ENCODE measurements around the gene CPA3.

CPA3 gene, protein sequence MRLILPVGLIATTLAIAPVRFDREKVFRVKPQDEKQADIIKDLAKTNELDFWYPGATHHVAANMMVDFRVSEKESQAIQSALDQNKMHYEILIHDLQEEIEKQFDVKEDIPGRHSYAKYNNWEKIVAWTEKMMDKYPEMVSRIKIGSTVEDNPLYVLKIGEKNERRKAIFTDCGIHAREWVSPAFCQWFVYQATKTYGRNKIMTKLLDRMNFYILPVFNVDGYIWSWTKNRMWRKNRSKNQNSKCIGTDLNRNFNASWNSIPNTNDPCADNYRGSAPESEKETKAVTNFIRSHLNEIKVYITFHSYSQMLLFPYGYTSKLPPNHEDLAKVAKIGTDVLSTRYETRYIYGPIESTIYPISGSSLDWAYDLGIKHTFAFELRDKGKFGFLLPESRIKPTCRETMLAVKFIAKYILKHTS

DNA sequence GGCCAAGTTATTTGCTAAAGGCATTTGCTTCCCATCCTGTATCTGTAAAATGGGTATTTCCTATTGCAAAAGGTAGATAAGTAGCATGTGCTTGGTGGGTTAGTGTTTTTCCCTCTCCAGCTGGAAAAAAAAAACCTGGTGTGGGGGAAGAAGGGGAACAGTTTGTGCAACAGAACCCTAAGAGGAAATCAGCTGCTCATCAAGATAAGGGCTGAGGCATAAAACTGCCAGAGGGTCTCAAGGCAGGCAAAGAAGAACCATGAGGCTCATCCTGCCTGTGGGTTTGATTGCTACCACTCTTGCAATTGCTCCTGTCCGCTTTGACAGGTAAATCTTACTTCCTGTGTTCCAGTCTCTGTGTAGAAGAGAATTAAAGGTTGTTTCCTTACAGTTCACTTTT is at the start of gene CPA3:
Gene CPA3, plus strand, starts transcription at position 248 of the 400 bp plus-strand sequence. Its CDS starts 12 bp downstream, at position 260.
- no peak for DNase-seq (ENCODE audit: extremely low read depth in 1 of 2, low read depth in 1 of 2)

- DNase-seq (ENCODE audit: extremely low read depth in 1 of 2, low read depth in 1 of 2): no peak
These were observed 49.6 kb upstream of the CPA3 start for GRCh38 chr3:148815316-148816110.

DNA sequence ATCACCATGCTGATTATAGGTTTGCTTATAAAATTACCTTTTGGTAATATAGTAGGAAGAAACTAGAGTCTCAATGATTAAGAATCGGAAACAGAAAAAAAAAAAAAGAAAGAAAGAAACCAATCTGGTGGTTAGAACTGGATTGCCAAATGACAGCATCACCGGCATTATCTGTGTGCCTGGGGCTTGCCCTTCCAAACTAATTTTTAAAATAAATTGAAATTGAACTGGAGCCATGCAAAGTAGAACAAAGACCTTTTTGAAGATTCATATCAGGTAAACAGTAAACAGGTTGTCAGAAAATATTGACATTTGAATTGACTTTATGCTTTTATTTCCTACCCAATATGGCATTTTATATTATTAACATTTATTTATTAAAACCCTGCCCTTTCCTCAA is 48.7 kb upstream of the CPA3 start:
- DNase-seq (ENCODE audit: extremely low read depth in 1 of 2, low read depth in 1 of 2): no peak

- DNase-seq (ENCODE audit: extremely low read depth in 1 of 2, low read depth in 1 of 2): no peak
These were observed 48.0 kb upstream of the CPA3 start for GRCh38 chr3:148816981-148817525.

- DNase-seq (ENCODE audit: extremely low read depth in 1 of 2, low read depth in 1 of 2): no peak
These were observed 44.5 kb upstream of the CPA3 start for GRCh38 chr3:148820361-148821245.

DNA sequence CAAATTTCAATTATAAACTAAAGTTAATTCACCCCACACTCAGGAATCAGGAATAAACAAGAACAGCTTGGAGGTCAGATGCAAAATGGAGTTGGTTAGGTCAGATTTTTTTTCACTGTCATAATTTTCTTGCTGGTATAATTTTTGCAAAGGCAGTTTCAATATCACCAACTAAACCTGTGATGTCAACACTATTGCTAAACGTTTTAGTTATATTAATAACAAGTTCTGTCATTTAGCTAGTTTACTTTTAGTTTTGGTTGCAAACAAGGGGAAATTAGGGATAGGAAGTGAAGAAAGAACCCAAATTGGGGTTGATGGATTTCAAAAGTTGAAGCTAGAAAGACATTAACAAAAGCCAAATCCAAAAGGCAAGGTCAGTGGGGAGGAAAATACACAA is 42.1 kb upstream of the CPA3 start:
- no peak for DNase-seq (ENCODE audit: extremely low read depth in 1 of 2, low read depth in 1 of 2)

DNA sequence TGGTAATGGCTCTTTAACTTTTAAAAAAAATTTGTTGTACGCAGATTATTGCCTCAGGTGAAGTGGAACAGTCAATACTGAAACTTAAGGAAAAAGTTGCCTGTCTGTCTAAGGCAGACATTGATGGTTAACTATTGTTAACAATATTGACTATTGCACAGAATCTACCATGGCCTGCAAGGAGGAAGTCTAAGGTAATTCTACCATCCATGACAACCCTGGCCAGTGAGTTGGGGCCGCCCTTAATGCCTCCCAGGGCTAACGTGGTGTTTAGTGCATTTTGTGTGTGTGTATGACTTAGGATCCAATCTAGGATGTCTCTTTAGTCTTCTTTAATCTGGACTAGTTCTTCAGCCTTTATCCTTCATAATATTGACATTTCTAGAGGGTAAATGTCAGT is 39.6 kb upstream of the CPA3 start:
- DNase-seq (ENCODE audit: extremely low read depth in 1 of 2, low read depth in 1 of 2): no peak

DNA sequence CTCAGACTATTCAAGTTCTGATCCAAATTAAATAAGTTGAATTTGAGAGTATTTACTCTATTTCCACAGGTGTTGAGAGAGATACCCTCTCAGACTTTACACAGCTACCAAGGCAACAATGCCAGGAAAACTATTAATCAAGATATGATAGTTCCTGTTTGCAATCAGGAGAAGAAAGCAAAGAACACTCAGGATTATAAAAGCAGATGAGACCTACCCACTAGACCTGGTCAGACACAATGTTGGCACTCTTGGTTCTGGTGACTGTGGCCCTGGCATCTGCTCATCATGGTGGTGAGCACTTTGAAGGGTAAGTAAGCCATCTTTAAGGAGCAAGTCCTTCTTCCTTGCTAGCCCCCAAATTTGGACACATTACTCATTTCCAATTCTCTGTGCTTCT is 37.5 kb upstream of the CPA3 start, which contains the start of gene CPB1:
Gene CPB1, plus strand, starts transcription at position 227 of the 400 bp plus-strand sequence. Its CDS starts 13 bp downstream, at position 240.
- DNase-seq (ENCODE audit: extremely low read depth in 1 of 2, low read depth in 1 of 2): no peak

DNA sequence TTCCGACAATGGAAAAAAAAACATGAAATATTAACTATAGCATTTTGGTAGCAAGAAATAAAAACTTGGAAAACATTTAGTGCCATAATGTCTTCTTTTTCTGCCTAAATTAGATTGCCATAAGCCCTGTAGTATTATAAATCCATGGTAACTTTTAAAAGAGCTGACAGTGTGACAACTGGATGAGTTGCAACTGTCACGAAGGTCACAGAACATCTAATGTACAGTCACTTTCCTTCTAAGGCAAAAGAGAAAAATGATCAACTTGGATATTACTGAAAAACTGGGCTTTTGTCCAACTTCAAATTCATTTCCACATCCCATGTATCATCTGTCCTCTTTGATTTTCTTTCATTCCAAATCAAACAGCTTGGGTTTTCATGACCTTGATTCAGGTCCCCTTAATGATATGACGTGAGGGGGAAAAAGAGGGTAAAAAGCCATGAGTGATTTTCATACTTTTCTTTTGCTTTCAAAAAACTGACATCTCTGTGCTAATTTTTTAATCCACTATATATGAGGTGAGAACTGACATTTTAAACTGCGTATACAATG is 36.9 kb upstream of the CPA3 start:
- no peak for DNase-seq (ENCODE audit: extremely low read depth in 1 of 2, low read depth in 1 of 2)

- DNase-seq (ENCODE audit: extremely low read depth in 1 of 2, low read depth in 1 of 2): no peak
These were observed 35.2 kb upstream of the CPA3 start for GRCh38 chr3:148829926-148830325.

DNA sequence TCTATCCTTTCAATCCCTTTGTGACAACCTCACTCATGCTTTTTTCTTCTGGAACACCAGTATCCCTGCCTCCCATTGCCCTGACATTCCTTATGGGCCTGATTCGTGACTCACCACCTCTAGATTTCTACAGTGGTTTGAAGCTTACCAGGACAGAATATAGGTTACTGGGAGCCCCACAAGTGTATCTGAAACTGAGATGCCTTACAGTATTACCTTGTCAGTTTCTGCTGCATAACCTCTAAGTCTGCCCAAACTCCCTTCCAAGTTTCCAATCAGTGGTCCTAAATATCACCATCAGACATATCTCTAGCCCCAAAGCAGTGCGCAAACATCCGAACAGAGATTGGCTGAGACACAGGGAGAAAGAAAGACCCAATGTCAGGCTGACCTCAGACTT is 31.9 kb upstream of the CPA3 start:
- no peak for DNase-seq (ENCODE audit: extremely low read depth in 1 of 2, low read depth in 1 of 2)

DNA sequence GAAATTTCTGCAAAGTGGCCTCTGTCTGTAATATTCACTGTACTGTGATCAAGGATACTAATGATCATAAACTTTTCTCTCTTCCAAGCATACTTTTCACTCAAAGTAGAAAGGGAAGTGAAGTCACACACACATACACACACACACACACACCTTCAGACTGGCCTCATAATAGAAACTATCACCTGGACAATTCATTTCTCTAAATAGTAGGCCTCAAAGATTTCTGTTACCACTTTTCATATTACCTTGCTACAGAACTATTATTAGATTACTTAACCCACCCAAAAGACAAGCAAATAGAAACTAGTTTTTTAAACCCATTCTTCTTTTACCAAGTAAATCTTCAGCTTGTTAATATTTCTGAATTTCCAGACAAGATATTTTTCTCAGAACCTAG is 25.3 kb upstream of the CPA3 start:
- no peak for DNase-seq (ENCODE audit: extremely low read depth in 1 of 2, low read depth in 1 of 2)

GRCh38 chr3:148840451-148840850 is 24.6 kb upstream of the CPA3 start:
- DNase-seq (ENCODE audit: extremely low read depth in 1 of 2, low read depth in 1 of 2): no peak

GRCh38 chr3:148845756-148846395 is 19.2 kb upstream of the CPA3 start:
- no peak for DNase-seq (ENCODE audit: extremely low read depth in 1 of 2, low read depth in 1 of 2)

DNA sequence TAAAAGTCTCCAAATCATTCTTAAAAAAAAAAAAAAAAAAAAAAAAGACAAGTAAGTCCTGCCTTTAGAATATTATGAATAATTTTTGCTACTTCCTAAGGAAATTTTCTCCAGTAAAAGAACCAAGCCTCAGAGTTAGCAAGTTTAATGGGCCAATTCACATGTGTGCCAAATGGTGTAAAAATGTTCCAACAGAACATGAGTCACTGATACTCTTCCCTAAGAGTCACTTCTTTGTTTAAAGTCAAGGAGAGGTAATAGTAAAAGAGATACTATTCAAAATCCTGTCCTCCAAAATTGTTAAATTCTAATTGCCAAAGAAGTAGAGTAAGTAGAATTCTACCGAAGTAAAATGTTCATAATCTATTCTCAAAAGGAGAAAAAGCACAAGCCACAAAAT is 17.7 kb upstream of the CPA3 start:
- no peak for DNase-seq (ENCODE audit: extremely low read depth in 1 of 2, low read depth in 1 of 2)

GRCh38 chr3:148848410-148848809 is 16.7 kb upstream of the CPA3 start:
- DNase-seq (ENCODE audit: extremely low read depth in 1 of 2, low read depth in 1 of 2): no peak

GRCh38 chr3:148852271-148852992 is 12.7 kb upstream of the CPA3 start:
- no peak for DNase-seq (ENCODE audit: extremely low read depth in 1 of 2, low read depth in 1 of 2)

GRCh38 chr3:148853076-148853475 is 12.0 kb upstream of the CPA3 start:
- DNase-seq (ENCODE audit: extremely low read depth in 1 of 2, low read depth in 1 of 2): no peak

GRCh38 chr3:148854061-148854460 is 11.0 kb upstream of the CPA3 start:
- DNase-seq (ENCODE audit: extremely low read depth in 1 of 2, low read depth in 1 of 2): no peak
